Prostate gland (tissue), 2 donors: ENCODE data around the gene PBX4. TPM values are rescaled to one million over a fixed set of nuclear protein-coding genes. Genes with fewer than 3 reads are reported as not detected.

Source experiments
- DNase-seq: peaks from one replicate; pipeline ENCODE4 v3.0.0-alpha.2; 2019; ENCODE audit warnings: low spot score
- H3K27ac ChIP-seq, 2 donors: fragments of 200-600 bp; sonication (generic); 2 replicates each; pipeline ENCODE4 v1.5.1; 2017 to 2019
- H3K27me3 ChIP-seq: fragments of 200-600 bp; sonication (generic); replicated peaks from 2 replicates; pipeline ENCODE4 v1.5.1; 2019; ENCODE audit not compliant: insufficient read depth
- H3K36me3 ChIP-seq, 2 donors: fragments of 200-600 bp; sonication (generic); 1 replicate in 1 of 2; 2 replicates in 1 of 2; pipeline versions ENCODE4 v1.5.1 to v1.8.1; 2017 to 2019
- H3K4me1 ChIP-seq: fragments of 200-600 bp; sonication (generic); replicated peaks from 2 replicates; pipeline ENCODE4 v1.5.1; 2019
- H3K4me3 ChIP-seq, 2 donors: fragments of 200-600 bp; sonication (generic); 2 replicates each; pipeline ENCODE4 v1.5.1; 2017 to 2019
- H3K9me3 ChIP-seq: fragments of 200-600 bp; sonication (generic); 2 replicates; pipeline ENCODE4 v1.5.1; 2017
- POLR2A ChIP-seq: fragments of 450-650 bp; IDR thresholded peaks from one replicate; pipeline ENCODE4 v1.6.1; 2016; ENCODE audit warnings: antibody characterized with exemption, mild to moderate bottlenecking
- POLR2AphosphoS5 ChIP-seq: sonication (generic); formaldehyde crosslinking; IDR thresholded peaks from one replicate; pipeline ENCODE4 v1.6.1; 2017; ENCODE audit warnings: antibody characterized with exemption
- WGBS: methylation state at CpG from one replicate; pipeline ENCODE4 v1.1.5; 2018; 5-methylcytosine and 5-hydroxymethylcytosine counted together
- intact Hi-C: fragments of 100-400 bp; cut with DNase I; formaldehyde crosslinking; loops from one replicate; pipeline ENCODE4 v1.14.2; 2022
- total RNA-seq, 2 donors: library from RNA; depleted of rRNA; stranded (reverse); fragments of >200 nt; gene quantifications; one replicate each; pipeline ENCODE4 v1.1.0, GENCODE V29; 2016
- TF ChIP-seq, protein P1 (sequence below), 4 experiments: fragments of 200-600 bp in 2 of 4; fragments of 450-650 bp in 2 of 4; sonication (generic) in 2 of 4; IDR thresholded peaks; 1 replicate in 3 of 4; 2 replicates in 1 of 4; pipeline ENCODE4 v1.5.1; 2016 to 2019; ENCODE audit warnings: antibody characterized with exemption in 4 of 4, mild to moderate bottlenecking in 2 of 4, moderate library complexity in 2 of 4

Gene PBX4
- total RNA-seq, 2 donors from 2014 or later: 2.6 to 10.6 TPM

DNA sequence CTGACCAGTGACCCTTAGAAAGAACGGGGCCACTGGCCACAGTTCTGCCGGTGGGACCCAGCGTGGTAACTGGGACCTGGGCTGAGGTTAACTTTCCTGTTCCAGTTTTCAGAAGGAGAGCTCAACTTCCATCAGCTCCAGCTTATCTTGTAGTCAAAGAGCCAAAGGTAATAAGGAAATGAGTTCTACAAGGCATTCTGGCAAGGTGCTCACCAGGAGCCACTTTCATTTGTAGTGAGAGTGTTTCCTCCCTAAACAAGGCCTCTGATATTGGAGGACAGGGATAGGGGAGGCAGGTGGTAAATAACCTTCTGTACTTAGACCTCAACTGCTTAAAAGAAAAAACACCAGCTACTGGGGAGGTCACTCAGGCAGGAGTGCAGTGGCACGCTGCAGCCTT, 38.1 kb downstream of the PBX4 start:
- WGBS: 96% methylated on average over 4 of the region's 4 CpGs
- intact Hi-C loops: no loop called here
- H3K9me3 ChIP-seq: no peaks in the 10 kb centered on the region
- H3K4me1 ChIP-seq: no peaks in the 10 kb centered on the region
- DNase-seq: no peak
- TF ChIP-seq, protein P1, sequence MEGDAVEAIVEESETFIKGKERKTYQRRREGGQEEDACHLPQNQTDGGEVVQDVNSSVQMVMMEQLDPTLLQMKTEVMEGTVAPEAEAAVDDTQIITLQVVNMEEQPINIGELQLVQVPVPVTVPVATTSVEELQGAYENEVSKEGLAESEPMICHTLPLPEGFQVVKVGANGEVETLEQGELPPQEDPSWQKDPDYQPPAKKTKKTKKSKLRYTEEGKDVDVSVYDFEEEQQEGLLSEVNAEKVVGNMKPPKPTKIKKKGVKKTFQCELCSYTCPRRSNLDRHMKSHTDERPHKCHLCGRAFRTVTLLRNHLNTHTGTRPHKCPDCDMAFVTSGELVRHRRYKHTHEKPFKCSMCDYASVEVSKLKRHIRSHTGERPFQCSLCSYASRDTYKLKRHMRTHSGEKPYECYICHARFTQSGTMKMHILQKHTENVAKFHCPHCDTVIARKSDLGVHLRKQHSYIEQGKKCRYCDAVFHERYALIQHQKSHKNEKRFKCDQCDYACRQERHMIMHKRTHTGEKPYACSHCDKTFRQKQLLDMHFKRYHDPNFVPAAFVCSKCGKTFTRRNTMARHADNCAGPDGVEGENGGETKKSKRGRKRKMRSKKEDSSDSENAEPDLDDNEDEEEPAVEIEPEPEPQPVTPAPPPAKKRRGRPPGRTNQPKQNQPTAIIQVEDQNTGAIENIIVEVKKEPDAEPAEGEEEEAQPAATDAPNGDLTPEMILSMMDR (IDR thresholded peaks at IDR 0.05): no peak
- H3K27me3 ChIP-seq: no peaks in the 10 kb centered on the region
- no peak overlapping the region for H3K4me3 ChIP-seq
- no peak overlapping the region for H3K27ac ChIP-seq
- no peaks in the 10 kb centered on the region for H3K36me3 ChIP-seq

DNA sequence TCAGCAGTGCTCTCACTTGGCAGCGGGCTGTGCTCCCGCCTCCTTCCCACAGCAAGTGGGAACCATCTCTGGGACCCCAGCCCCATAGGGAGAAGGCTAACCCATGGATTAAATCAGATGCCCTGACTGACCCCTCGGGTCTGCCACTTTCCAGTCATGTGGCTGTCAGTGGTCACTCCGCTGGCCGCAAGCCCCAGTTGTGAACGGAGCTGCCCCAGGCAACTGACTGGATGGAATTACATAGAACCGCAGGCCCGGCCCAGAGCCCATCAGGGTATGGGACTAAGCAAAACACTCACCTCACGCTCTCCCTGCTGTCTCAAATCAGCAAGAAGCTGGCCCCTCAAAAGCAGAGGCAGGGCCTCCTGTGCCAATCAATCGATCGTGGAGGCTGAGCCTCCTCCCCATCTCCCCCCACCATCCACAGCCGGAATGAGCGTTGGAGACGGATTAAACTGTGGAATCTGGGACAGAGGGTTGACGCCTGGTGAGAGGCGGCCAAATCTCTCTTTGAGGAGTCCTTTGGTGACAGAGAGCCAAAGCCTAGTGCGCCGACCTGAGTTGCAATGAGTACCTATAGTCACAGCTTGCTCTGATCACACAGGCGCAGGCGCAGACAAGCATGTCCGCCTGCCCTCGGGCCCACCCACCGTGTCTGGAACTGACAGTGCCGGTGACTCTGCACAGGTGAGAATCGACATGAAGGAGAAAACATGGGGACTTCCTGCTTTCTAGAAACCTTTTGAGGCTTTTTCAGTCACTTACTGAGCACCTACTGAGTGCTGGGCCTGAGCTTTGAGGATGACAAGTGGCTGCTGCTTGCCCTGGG, 38.7 kb downstream of the PBX4 start:
- TF ChIP-seq POLR2A (no peak), POLR2AphosphoS5 (no peak)
- TF ChIP-seq, protein P1 (IDR thresholded peaks at IDR 0.05): no peak
- no peaks in the 10 kb centered on the region for H3K27me3 ChIP-seq
- H3K9me3 ChIP-seq: no peaks in the 10 kb centered on the region
- WGBS: 88% methylated on average over 25 of the region's 25 CpGs
- intact Hi-C loops: no loop called here
- H3K36me3 ChIP-seq: no peaks in the 10 kb centered on the region
- no peak overlapping the region for H3K27ac ChIP-seq
- no peak overlapping the region for H3K4me3 ChIP-seq
- H3K4me1 ChIP-seq: no peaks in the 10 kb centered on the region
- no peak for DNase-seq

DNA sequence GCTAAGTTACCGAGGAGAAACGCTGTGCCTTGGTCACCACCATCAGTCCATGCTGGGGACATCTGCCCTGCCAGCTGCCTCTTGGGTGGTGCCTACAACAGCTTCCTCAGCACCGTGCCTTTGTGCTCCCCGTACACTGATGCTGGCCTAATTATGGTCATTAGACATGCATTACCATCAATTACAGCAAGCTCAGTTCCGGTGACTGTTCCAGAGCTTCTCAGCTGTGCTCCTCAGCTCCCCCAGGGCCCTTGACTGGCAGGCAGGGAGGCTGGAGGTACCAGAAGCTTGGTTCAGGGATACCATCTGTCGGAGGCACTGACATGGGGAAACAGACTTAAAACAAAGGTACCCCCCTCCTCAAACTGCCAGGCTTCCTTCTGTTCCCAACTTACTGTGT, 40.2 kb downstream of the PBX4 start:
- H3K27ac ChIP-seq: no peak overlapping the region
- H3K9me3 ChIP-seq: no peaks in the 10 kb centered on the region
- TF ChIP-seq, protein P1 (IDR thresholded peaks at IDR 0.05): no peak
- TF ChIP-seq POLR2AphosphoS5 (no peak), POLR2A (no peak)
- WGBS: 84% methylated on average over 6 of the region's 6 CpGs
- intact Hi-C loops: no loop called here
- H3K4me3 ChIP-seq: no peak overlapping the region
- DNase-seq: no peak
- no peaks in the 10 kb centered on the region for H3K4me1 ChIP-seq
- H3K36me3 ChIP-seq: no peaks in the 10 kb centered on the region
- no peaks in the 10 kb centered on the region for H3K27me3 ChIP-seq

DNA sequence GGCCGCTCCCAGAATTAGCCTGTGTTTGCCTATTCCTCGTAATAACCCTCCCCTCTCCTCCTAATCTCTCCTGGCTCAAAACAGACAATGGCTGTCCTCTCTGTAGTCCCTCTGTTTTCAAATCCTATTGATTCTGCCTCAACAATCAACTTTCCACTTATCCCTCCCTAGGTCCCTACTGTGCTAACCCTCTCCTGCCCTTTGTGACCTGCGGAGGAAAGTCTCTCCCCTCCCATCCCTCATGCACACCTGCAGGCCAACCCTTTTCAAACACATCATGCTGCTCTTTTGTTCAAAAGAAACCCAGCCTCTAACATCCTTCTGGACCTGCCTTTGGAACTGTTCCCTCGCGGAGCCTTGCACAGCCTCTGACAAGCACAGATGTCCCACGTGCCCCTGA, 43.1 kb downstream of the PBX4 start:
- Histone ChIP-seq H3K36me3 (no peaks in the 10 kb centered on the region), H3K4me3 (no peak overlapping the region), H3K9me3 (no peaks in the 10 kb centered on the region), H3K4me1 (no peaks in the 10 kb centered on the region), H3K27ac (no peak overlapping the region), H3K27me3 (no peaks in the 10 kb centered on the region)
- intact Hi-C loops: no loop called here
- WGBS: 65% methylated on average over 6 of the region's 6 CpGs
- TF ChIP-seq, protein P1 (IDR thresholded peaks at IDR 0.05): no peak
- TF ChIP-seq POLR2A: no peak
- no peak for TF ChIP-seq POLR2AphosphoS5
- DNase-seq: no peak

DNA sequence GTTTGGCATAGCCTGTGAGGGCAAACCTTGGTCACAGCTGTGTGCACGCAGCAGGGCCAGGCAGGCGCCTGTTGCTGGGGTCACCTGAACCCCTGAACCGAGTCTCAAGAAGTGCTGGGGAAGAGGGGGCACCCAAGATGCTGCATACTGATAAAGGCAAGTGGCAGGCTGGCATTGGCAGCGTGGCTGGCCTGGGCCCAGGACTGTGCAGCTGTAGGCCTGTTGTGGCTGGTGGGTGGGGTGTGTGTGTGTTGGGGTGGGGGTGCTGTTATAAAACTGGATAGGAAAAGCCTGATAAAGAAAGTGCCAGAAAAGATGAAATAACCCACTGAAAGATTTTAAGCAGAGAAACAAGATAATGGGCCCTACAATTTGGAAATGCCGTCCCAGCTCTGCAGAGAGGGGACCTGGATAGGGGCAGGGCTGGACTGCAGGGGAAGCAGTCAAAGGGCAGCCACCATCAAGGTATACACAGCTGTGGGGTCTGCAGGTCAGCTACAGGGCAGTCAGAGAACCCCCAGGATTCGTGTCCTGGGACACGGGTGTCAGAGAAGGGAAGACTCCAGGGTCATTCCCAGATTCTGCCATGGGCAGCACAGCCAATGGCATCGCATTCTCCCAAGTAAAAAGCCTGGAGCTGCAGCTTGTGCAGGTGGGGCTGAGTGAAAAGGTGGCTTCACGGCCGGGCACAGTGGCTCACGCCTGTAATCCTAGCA, 47.3 kb downstream of the PBX4 start:
- intact Hi-C loops: no loop called here
- 85% methylated on average over 11 of the region's 11 CpGs for WGBS
- H3K4me3 ChIP-seq: no peak overlapping the region
- no peaks in the 10 kb centered on the region for H3K36me3 ChIP-seq
- H3K4me1 ChIP-seq: no peaks in the 10 kb centered on the region
- no peak for DNase-seq
- no peaks in the 10 kb centered on the region for H3K27me3 ChIP-seq
- no peak overlapping the region for H3K27ac ChIP-seq
- no peaks in the 10 kb centered on the region for H3K9me3 ChIP-seq
- TF ChIP-seq POLR2A: no peak
- TF ChIP-seq, protein P1 (IDR thresholded peaks at IDR 0.05): no peak
- no peak for TF ChIP-seq POLR2AphosphoS5
